ENCODE data around the gene ASCC2. TPM values are rescaled to one million over a fixed set of nuclear protein-coding genes. Genes with fewer than 3 reads are reported as not detected.

The ASCC2 gene
- total and polyA plus RNA-seq, 2 experiments from 2014 or later = 30.5 to 31.3 TPM

GRCh38 chr22:29846290-29846689 lies 8.2 kb upstream of the ASCC2 start:
- Mint-ChIP-seq H3K9me3 (peaks cover 7% of the 10 kb centered on the region; the same call in 1 of the 3 replicates), H3K4me1 (no peaks in the 10 kb centered on the region), H3K4me3 (no peak overlapping the region), H3K27ac (no peak overlapping the region), H3K27me3 (ENCODE audit: insufficient read depth, low read depth, poor library complexity) (no peaks in the 10 kb centered on the region), H3K36me3 (ENCODE audit: low read depth) (no peaks in the 10 kb centered on the region)
- DNase-seq (ENCODE audit: low spot score) (no peak), ATAC-seq (no peak)
- H3K27ac ChIP-seq (ENCODE audit: low read depth) = no peak overlapping the region
- no peaks in the 10 kb centered on the region for H3K9me2 ChIP-seq (ENCODE audit: insufficient read depth)
- H3K36me3 ChIP-seq (ENCODE audit: insufficient read depth) = no peaks in the 10 kb centered on the region
- H3K4me2 ChIP-seq = no peak overlapping the region
- no peak overlapping the region for H2AFZ ChIP-seq
- no peaks in the 10 kb centered on the region for H3K79me2 ChIP-seq (replicated peaks; ENCODE audit: insufficient read depth)
- peaks cover 8% of the 10 kb centered on the region; the same call in 1 of the 2 replicates for H3K4me1 ChIP-seq (ENCODE audit: insufficient read depth)
- no peaks in the 10 kb centered on the region for H3F3A ChIP-seq (replicated peaks; ENCODE audit: low read depth)
- TF ChIP-seq JUNB (IDR thresholded peaks at IDR 0.05; ENCODE audit: unreplicated experiment) = no peak
- no peak for TF ChIP-seq STAT1 (IDR thresholded peaks at IDR 0.05; ENCODE audit: unreplicated experiment)
- peak; percentile 67 for TF ChIP-seq ZNF331 (CRISPR knock-in tag; IDR thresholded peaks at IDR 0.05; ENCODE audit: low read depth)
- TF ChIP-seq EZH2 (IDR thresholded peaks at IDR 0.05; ENCODE audit: low read depth, unreplicated experiment) = no peak
- no peak overlapping the region for H3K4me3 ChIP-seq
- no peaks in the 10 kb centered on the region for H3K27me3 ChIP-seq (ENCODE audit: insufficient read depth)
- H4K20me1 ChIP-seq (replicated peaks; ENCODE audit: insufficient read depth) = no peaks in the 10 kb centered on the region

- no peaks in the 10 kb centered on the region; the same call in 2 of the 3 replicates for H3K36me3 Mint-ChIP-seq (ENCODE audit: low read depth)
- Histone ChIP-seq H3K4me3 (no peak overlapping the region), H4K20me1 (replicated peaks; ENCODE audit: insufficient read depth) (no peaks in the 10 kb centered on the region), H3K9me2 (ENCODE audit: insufficient read depth) (no peaks in the 10 kb centered on the region), H3K4me1 (ENCODE audit: insufficient read depth) (peaks cover 8% of the 10 kb centered on the region; the same call in 1 of the 2 replicates), H2AFZ (0 out of 2 replicates have a peak overlapping the region, but pooled peaks have one; percentile 53), H3K27me3 (ENCODE audit: insufficient read depth) (no peaks in the 10 kb centered on the region), H3K79me2 (replicated peaks; ENCODE audit: insufficient read depth) (peaks cover 1% of the 10 kb centered on the region), H3K4me2 (no peak overlapping the region), H3F3A (replicated peaks; ENCODE audit: low read depth) (no peaks in the 10 kb centered on the region), H3K36me3 (ENCODE audit: insufficient read depth) (no peaks in the 10 kb centered on the region), H3K27ac (ENCODE audit: low read depth) (no peak overlapping the region)
- no peaks in the 10 kb centered on the region for H3K27me3 Mint-ChIP-seq (ENCODE audit: insufficient read depth, low read depth, poor library complexity)
- DNase-seq (ENCODE audit: low spot score) = no peak
- no peak overlapping the region for H3K27ac Mint-ChIP-seq
- peaks cover 6% of the 10 kb centered on the region for H3K4me1 Mint-ChIP-seq
- no peak for ATAC-seq
- no peak overlapping the region for H3K4me3 Mint-ChIP-seq
- H3K9me3 Mint-ChIP-seq = peaks cover 7% of the 10 kb centered on the region; the same call in 1 of the 3 replicates
- TF ChIP-seq CTCF (conservative IDR thresholded peaks at IDR 0.05; ENCODE audit: low read depth in 2 of 2) (no peak), NANOG (IDR thresholded peaks at IDR 0.05; ENCODE audit: borderline replicate concordance) (no peak), EZH2phosphoT487 (IDR thresholded peaks at IDR 0.05; ENCODE audit: unreplicated experiment) (no peak), POLR2AphosphoS5 (IDR thresholded peaks at IDR 0.05; ENCODE audit: low read depth) (no peak), STAT1 (IDR thresholded peaks at IDR 0.05; ENCODE audit: unreplicated experiment) (no peak), ZNF114 (CRISPR knock-in tag; IDR thresholded peaks at IDR 0.05) (no peak), EZH2 (IDR thresholded peaks at IDR 0.05; ENCODE audit: low read depth, unreplicated experiment) (no peak), JUNB (IDR thresholded peaks at IDR 0.05; ENCODE audit: unreplicated experiment) (no peak), ZNF331 (CRISPR knock-in tag; IDR thresholded peaks at IDR 0.05; ENCODE audit: low read depth) (no peak), CREB1 (CRISPR knock-in tag; IDR thresholded peaks at IDR 0.05; ENCODE audit: low read depth) (no peak)
- TF ChIP-seq, protein P1, sequence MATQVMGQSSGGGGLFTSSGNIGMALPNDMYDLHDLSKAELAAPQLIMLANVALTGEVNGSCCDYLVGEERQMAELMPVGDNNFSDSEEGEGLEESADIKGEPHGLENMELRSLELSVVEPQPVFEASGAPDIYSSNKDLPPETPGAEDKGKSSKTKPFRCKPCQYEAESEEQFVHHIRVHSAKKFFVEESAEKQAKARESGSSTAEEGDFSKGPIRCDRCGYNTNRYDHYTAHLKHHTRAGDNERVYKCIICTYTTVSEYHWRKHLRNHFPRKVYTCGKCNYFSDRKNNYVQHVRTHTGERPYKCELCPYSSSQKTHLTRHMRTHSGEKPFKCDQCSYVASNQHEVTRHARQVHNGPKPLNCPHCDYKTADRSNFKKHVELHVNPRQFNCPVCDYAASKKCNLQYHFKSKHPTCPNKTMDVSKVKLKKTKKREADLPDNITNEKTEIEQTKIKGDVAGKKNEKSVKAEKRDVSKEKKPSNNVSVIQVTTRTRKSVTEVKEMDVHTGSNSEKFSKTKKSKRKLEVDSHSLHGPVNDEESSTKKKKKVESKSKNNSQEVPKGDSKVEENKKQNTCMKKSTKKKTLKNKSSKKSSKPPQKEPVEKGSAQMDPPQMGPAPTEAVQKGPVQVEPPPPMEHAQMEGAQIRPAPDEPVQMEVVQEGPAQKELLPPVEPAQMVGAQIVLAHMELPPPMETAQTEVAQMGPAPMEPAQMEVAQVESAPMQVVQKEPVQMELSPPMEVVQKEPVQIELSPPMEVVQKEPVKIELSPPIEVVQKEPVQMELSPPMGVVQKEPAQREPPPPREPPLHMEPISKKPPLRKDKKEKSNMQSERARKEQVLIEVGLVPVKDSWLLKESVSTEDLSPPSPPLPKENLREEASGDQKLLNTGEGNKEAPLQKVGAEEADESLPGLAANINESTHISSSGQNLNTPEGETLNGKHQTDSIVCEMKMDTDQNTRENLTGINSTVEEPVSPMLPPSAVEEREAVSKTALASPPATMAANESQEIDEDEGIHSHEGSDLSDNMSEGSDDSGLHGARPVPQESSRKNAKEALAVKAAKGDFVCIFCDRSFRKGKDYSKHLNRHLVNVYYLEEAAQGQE (IDR thresholded peaks at IDR 0.05; ENCODE audit: unreplicated experiment) = no peak
These were observed 4.7 kb upstream of the ASCC2 start for GRCh38 chr22:29842740-29843139.
